HG03520 (cell line): ENCODE measurements around the gene KCNQ1OT1.

Experiments
- ATAC-seq: cut with Tn5 transposase; IDR thresholded peaks from one replicate; pipeline ENCODE4 v1.9.1; 2021; ENCODE audit warnings: mild to moderate bottlenecking, moderate library complexity; ENCODE audit not compliant: unreplicated experiment

The KCNQ1OT1 gene

GRCh38 chr11:2688381-2689231 is 11.2 kb downstream of the KCNQ1OT1 start:
- ATAC-seq = no peak

- ATAC-seq = no peak
Measured at GRCh38 chr11:2687782-2688191, 12.0 kb downstream of the KCNQ1OT1 start.

- no peak for ATAC-seq
Measured at GRCh38 chr11:2687223-2687530, 12.6 kb downstream of the KCNQ1OT1 start.

- no peak for ATAC-seq
Measured at GRCh38 chr11:2686360-2687222, 13.2 kb downstream of the KCNQ1OT1 start.

GRCh38 chr11:2685566-2686359 is 14.0 kb downstream of the KCNQ1OT1 start:
- no peak for ATAC-seq

GRCh38 chr11:2685051-2685450 is 14.7 kb downstream of the KCNQ1OT1 start:
- no peak for ATAC-seq

- no peak for ATAC-seq
Measured at GRCh38 chr11:2684581-2684980, 15.2 kb downstream of the KCNQ1OT1 start.

GRCh38 chr11:2683806-2684205 is 16.0 kb downstream of the KCNQ1OT1 start:
- ATAC-seq = no peak

GRCh38 chr11:2681408-2682145 is 18.2 kb downstream of the KCNQ1OT1 start:
- ATAC-seq = no peak

GRCh38 chr11:2679011-2679676 is 20.6 kb downstream of the KCNQ1OT1 start:
- ATAC-seq = no peak

GRCh38 chr11:2678396-2678795 is 21.4 kb downstream of the KCNQ1OT1 start:
- no peak for ATAC-seq

- no peak for ATAC-seq
Measured at GRCh38 chr11:2677127-2677526, 22.7 kb downstream of the KCNQ1OT1 start.

- no peak for ATAC-seq
Measured at GRCh38 chr11:2675540-2675939, 24.3 kb downstream of the KCNQ1OT1 start.

GRCh38 chr11:2674658-2675131 is 25.1 kb downstream of the KCNQ1OT1 start:
- ATAC-seq = no peak

GRCh38 chr11:2673871-2674471 is 25.8 kb downstream of the KCNQ1OT1 start:
- ATAC-seq = no peak

- ATAC-seq = no peak
Measured at GRCh38 chr11:2673250-2673610, 26.6 kb downstream of the KCNQ1OT1 start.

GRCh38 chr11:2672553-2673249 is 27.1 kb downstream of the KCNQ1OT1 start:
- no peak for ATAC-seq

- ATAC-seq = no peak
Measured at GRCh38 chr11:2671748-2672147, 28.0 kb downstream of the KCNQ1OT1 start.

- no peak for ATAC-seq
Measured at GRCh38 chr11:2670541-2671100, 29.2 kb downstream of the KCNQ1OT1 start.
